ENCODE measurements around the gene PCBP2.
A peak's percentile ranks its signal among the peaks of the same experiment; 100 is the strongest.
"Not testable (repeated sequence)": the region's sequence is repeated elsewhere in the genome, so short reads cannot be mapped to it uniquely, and the experiment has no call there.

Gene PCBP2

DNA sequence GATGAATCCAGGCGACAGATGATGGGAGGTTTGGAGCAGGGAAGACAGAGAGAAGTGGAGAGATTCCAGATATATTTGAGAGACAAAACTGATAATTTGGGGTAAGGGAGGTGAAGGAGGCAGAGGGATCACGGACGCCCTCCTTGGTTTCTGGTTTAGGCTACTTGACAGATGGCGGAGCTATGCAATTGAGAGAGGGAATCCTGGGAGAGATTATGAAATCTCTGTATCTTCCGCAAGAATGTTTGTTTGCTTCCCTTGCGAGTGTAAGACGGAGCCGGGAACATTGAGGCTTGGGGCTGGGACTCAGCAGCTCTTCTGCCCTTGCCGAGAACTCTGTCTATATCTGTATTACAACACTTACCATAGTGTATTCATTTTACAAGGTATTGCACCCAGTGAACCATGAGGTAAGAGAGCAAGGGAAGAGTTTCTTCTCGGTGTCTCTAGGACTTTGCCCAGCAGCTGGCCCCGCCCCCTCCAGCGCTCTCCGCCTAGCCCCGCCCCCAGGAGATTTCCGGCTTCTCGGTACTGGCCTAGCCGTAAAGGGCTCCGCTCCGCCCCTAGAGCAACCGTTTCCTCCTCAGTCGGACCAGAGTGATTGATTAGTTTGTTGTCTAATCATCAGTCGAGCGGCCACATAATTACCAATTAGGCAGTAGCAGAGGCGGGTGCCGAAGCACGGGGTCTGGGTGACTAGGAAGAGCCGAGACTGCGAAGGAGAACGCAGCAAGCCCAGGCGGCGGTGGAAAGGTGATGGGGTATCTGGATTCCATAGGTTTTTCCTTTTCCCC, 10.7 kb upstream of the PCBP2 start, which contains the start of gene PRR13:
Gene PRR13 (plus strand): TSS at position 695 of the 794 bp plus-strand sequence. CDS start 981 bp downstream, outside the sequence.
- DNase-seq (ENCODE audit: low read depth) = peak; percentile 99

DNA sequence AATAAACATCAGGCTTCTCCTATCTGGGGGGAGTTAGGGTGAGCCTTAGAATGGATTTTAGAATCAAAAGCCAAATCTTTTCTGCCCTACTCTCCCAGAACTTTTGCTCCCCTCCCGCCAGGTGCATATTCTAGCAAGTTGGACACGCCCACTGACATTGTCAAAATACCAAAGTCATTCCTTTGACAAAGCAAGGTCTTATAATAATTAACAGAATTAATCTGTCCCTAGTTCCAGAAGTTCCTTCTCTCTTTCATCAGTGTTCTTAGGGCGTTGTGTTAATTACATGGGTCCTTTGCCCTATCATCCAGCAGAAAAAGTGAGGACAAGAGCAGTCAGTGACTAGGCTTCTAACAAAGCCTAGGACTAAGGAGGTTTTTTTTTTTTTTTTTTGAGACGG, 7.9 kb upstream of the PCBP2 start:
- no peak for DNase-seq (ENCODE audit: low read depth)

DNA sequence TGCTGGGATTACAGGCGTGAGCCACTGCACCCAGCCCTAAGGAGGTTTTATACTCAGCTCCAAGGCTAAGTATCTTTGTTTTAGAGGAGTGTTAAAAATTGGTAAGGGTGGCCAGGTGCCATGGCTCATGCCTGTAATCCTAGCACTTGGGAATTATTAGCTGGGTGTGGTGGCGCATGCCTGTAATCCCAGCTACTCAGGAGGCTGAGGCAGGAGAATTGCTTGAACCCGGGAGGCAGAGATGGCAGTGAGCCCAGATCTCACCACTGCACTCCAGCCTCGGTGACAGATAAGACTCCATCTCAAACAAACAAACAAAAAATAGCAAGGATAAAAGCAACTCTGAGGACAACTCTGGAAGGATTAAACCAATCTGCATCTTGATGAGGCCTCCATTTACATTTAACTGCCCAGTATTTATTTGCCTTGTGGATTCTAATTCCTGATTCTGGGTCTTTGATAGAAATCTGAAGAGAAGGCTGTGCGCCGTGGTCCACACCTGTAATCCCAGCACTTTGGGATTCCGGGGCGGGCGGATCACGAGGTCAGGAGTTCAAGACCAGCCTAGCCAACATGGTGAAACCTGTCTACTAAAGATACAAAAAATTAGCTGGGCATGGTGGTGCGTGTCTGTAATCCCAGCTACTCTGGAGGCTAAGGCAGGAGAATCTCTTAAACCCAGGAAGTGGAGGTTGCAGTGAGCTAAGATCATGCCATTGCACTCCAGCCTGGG, 7.1 kb upstream of the PCBP2 start:
- DNase-seq (ENCODE audit: low read depth) = not testable (repeated sequence)

DNA sequence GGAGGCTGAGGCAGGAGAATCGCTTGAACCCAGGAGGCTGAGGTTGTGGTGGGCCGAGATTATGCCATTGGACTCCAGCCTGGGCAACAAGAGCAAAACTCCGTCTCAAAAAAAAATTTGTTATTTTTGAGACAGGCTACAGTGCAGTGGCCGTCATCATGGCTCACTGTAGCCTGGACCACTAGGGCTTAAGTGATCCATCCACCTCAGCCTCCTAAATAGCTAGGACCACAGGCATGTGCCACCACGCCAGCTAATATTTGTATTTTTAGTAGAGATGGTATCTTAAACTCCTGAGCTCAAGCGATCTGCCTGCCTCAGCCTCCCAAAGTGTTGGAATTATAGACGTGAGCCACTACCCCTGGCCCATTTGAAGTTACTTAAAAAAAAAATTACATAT, 966 bp upstream of the PCBP2 start:
- no peak for DNase-seq (ENCODE audit: low read depth)

DNA sequence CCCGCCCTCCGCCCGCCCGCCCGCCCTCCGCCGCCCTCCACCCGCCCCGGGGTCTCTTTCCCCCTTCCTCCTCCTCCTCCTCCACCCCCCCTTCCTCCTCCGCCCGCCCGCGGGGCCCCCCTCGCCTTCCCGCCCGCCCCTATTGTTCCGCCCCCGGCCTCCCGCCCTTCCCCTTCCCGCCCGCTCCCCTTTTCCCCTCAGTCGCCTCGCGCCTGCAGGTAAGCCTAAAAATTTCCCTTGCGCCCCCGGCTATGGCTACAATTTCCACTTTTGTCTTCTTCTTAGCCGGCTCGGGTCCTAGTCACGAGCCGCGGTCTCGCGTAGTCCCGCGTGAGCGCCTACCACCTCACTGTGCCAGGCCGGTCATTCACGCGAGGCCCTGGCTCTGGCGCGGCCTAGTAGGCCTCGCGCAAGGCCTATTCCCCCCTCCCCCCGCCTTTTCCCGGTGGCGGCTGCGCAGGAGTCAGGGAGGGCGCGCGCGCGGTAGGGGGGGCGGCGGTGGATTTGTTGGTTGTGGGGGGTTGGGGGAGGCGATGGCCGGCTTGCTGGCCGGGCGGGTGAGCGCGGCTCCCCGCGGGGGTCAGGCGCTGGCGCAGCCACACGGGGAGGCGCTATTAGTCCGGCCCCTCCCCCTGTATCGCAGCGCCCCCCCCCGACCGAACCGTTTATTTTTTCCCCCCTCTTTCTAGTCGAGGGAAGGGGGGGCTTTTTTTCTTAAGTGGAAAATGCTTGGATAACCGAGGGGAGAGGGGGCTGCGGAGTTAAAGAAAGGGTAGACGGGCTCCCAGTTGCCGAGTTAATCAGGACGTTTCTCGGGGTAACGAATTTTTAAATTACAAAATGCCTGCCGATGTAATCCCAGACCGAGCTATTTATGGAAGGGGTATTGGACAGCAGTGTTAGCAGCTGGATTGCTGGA, 516 bp downstream of the PCBP2 start:
- DNase-seq (ENCODE audit: low read depth) = peak; percentile 78

DNA sequence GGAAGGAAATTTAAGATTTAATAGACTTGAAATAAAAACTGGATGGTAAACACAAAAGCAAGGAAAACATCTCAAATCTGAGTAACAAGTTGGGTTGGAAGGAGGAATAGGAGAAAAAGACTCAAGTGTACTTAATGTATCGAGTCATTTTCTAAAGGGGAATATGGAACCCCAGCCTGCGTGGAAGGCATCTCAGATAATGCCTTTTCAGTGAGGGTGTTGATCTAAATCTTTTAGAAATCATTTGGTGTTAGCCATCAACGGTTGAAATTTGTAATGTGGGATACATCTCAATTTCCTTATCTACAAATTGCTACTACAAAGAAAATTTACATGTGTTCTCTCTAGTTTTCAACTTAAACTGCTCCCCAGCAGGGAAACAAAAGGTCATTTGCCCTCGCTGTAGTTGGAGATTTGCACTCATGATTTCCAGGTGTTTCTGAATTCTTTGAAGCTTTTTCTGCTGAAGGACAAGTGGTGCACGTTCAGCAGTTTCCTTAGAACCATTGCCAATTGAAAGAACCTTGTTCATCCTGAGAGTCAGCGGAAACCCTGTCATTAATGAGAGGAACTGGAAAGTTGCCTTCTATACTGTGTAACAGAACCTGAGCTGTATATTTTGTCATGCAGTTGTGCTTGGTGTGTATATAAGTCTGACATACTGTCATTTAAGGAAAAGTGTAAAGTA, 2.2 kb downstream of the PCBP2 start:
- DNase-seq (ENCODE audit: low read depth) = no peak

DNA sequence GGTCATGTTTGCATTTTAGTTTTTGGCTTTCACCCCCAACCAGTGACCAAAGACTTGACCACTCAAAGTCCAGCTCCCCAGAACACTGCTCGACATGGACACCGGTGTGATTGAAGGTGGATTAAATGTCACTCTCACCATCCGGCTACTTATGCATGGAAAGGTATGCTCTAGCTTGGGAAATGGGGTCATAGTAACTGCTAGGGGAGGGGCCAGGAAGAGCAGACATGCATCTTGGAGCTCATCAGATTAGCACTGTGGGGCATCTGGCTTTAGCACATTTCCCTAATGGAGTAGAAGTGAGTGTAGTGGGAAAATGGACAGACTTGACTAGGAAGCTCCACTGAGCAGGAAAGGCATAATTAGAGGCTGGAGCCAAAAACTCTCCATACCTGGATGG, 2.8 kb downstream of the PCBP2 start:
- DNase-seq (ENCODE audit: low read depth) = no peak

DNA sequence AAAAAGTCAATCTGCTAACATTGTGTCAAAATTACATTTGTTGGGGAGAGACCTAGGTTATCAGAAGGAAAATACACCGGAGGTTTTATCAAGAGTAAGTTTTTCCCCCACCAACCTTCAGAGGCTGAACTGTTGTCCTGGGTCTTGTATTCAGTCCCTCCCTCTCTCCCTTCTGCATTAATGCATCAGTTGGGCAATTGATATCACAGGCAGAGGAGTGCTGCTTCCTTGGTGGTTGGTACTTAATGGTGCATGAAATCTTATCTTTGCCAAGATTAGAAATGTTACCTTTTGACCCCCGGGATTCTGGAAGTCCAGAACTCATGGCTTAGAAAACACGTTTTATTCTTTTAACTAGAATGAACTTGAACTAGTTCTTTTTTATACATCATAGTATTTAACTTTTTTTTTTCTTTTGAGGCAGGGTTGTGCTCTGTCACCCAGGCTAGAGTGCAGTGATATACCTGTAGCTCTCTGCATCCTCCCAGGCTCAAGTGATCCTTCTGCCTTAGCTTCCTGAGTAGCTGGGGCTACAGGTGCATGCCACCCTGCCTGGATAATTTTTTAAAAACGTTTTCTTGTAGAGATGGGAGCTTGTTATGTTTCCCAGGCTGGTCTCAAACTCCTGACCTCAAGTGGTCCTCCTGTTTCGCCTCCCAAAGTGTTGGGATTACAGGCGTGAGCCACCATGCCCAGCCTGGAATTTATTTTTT, 4.9 kb downstream of the PCBP2 start:
- no peak for DNase-seq (ENCODE audit: low read depth)

DNA sequence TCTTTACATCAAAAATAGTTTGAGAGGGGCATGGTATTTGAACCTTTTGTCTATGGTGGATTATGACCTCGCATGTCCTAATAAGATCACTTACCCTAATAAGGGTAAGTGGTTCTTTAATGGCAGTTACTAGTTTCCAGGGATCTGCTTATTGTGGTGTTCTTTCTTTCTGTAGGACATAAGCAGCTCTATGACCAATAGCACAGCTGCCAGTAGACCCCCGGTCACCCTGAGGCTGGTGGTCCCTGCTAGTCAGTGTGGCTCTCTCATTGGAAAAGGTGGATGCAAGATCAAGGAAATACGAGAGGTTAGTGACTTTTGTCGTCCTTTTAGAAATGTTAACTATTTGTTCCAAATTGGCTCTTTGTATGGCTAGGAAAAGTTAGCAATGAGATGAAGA, 7.2 kb downstream of the PCBP2 start:
- no peak for DNase-seq (ENCODE audit: low read depth)

DNA sequence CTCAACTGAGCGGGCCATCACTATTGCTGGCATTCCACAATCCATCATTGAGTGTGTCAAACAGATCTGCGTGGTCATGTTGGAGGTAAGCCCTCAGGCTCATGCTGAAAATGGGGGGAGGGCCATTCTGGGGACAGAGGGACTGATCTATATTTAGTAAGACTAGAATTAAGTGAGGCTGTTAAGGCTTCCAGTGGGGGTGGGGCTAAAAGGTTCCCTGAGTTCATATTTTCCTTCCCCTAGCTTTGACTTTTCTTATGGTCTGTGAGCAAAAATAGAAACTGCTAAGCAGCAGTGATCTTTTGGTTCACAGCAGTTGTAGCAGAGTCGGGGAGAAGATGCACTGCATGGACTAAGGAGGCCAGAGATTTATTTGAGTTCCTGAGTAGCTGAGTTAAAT, 9.2 kb downstream of the PCBP2 start:
- no peak for DNase-seq (ENCODE audit: low read depth)

DNA sequence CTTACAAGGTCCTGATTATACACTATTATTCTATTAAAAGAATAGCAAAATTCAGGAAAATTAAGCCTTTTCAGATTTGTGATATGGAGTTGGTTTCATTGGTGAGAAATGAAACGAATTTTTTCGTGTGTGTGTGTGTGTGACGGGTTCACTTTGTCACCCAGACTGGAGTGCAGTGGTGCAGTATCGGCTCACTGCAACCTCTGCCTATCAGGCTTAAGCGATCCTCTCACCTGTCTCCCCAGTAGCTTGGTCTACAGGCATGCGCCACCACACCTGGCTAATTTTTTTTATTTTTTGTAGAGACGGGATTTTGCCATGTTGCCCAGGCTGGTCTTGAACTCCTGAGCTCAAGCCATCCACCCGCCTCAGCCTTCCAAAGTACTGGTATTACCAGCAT, 9.7 kb downstream of the PCBP2 start:
- DNase-seq (ENCODE audit: low read depth) = no peak

DNA sequence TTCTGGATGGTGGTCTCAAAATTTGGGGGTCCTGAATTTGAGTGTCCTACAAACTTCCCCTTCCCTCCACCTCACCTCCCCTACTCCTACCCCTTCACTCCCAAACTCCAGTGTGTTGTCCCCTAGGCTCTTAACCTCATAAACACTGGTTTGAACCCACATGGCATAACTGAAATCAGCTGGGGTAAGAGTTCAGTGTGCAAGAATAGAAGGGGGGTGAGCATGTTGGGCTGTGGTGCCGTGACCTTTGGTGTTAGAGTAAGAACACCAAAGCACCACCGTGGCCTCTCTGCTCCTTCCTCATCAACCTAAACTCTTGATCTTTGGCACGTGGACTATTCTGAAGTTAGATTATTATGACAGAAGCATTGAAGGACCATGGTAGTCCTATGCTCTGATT, 11.0 kb downstream of the PCBP2 start:
- DNase-seq (ENCODE audit: low read depth) = no peak

DNA sequence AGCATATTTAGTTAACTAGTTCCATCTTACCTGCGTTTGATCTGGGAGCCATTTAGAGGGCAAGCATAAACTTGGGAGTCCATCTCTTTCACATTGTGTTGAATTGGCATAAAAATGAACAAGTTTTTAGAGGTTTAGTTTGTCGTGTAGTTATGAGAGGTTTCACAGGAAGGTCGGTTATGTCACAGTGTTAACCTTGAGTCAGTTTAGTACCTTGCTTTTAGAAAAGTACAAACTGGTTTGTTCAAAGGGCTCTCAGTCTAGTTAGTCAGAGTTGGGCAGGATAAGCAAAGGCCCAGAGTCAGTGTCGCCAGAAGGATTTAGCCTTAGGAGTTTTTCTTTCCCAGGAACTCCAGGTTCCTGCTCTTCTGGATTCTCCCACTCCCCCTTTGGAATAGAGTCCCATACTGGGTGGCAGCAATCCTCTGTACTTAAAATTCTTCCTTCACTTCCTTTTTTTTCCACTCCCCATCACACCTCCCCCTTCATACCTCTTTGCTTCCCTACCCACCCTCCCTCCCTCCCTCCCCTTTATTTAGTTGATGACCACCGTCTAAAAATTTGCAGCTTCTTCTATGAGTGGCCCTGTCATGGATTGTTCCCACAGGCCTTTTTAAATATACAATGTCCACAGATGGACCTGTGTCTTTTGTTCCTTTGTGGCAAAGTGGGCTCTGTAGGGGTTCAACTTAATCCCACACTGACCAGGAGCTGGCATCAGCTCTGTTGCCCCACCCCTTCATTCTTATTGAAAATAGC, 12.1 kb downstream of the PCBP2 start:
- no peak for DNase-seq (ENCODE audit: low read depth)

DNA sequence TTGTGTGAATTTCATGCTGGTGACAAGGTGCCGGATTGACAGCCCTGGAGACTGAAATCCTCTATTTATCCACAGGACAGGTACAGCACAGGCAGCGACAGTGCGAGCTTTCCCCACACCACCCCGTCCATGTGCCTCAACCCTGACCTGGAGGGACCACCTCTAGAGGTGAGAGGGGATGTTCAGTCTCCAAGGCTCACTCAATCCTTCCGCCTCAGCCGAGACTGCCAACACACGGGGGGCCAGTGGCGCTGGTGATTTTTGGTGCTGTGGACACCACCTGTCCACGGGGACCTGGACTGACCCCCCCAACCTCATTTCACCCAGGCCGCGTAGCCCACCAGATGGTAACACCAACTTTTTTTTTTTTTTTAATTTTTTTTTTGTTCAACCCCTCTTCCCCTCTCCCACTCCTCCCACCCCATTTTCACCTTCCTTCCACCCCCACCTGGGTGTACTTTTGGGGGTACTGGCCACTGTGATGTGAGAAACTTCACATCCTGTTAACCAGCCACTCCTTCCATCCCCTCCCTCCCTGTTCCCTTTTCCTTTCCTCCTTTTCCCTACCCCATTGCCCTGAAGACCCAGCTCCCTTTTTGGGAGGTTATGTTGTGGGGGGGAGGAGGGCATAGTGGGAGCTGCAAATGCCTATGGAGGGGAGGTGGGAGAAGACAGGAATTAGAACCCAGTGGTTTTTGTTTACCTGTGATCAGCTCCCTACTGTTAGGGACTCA, 12.9 kb downstream of the PCBP2 start:
- no peak for DNase-seq (ENCODE audit: low read depth)

DNA sequence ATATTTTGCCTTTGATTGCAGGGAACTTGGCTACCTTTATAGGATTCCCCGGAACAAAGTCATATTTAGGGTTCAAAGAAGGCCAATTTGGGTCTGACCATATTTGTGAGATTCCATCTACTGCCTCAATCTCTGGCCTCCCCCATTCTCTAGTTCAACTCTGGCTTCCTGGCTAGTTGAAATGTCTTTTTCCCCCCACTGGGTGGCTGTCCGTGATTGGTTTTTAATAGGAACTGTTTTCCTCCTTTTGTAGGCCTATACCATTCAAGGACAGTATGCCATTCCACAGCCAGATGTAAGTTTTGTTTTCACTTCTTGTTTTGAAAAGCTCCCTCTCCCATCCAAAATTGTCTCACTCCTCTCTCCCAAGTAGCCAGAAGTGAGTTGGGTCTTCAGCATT, 13.8 kb downstream of the PCBP2 start:
- no peak for DNase-seq (ENCODE audit: low read depth)

DNA sequence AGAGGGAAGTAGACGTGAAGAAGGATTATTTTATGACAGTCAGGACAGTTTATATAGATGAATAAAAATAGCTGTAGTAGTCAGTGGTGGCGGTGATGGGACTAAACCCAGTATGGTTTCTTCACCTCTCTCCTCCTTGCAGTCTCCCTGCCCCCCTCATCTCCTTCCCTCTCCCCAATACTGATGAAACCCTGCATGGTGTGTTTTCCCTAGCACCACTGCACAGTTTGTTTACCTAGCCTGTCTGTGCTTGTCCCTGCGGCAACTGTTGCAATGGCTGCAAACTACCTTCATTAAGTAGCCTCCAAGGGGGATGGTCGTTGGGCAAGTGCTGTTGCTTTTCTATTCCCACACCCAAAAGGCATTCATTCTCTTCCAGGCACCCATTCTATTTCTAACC, 14.7 kb downstream of the PCBP2 start:
- DNase-seq (ENCODE audit: low read depth) = no peak

DNA sequence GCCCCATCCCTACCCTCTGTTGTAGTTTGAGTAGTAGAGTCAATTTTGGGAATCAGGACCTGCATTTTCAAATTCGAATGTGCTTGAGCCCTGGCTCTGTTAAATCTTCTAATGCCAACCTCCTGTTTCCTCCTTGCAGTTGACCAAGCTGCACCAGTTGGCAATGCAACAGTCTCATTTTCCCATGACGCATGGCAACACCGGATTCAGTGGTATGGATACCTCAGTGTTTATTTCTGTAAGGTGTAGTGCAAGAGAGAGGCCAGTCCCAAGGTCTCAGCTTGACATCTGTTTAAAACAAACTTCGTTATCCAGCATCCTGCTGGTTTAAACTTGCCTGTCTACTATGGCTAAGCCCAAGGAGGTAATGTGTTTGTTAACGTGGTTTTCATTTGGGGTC, 15.2 kb downstream of the PCBP2 start:
- DNase-seq (ENCODE audit: low read depth) = no peak

DNA sequence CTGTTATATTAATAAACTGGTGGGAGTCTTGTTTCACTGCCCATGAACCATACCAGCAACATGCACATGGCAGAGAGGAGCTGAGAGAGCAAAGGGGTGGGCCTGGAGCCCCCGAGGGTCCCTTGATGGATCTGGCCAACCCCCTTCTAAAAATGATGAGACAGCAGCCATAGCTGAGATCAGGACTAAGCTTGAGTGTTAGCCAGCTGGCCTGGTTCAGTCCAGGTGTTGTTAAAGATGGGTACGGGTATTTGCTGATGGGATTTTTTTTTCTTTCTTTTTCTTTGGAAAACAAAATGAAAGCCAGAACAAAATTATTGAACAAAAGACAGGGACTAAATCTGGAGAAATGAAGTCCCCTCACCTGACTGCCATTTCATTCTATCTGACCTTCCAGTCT, 16.0 kb downstream of the PCBP2 start:
- no peak for DNase-seq (ENCODE audit: low read depth)

DNA sequence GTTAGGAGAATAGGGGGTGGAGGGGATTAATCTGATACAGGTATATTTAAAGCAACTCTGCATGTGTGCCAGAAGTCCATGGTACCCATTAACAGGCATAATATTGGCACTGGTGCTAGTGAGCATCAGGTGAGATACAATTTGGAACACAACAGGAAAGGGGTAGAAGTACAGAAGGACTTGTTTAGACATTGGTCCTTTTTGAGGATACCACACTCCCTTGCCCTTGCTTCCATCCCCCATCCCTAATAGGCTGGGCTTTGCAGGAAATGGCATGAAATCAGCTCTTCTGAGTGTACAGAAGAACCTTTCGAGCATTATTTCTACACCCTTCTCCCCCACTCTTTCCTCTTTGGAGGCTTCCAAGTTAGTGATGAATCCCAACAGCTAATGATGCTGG, 16.4 kb downstream of the PCBP2 start:
- DNase-seq (ENCODE audit: low read depth) = no peak

DNA sequence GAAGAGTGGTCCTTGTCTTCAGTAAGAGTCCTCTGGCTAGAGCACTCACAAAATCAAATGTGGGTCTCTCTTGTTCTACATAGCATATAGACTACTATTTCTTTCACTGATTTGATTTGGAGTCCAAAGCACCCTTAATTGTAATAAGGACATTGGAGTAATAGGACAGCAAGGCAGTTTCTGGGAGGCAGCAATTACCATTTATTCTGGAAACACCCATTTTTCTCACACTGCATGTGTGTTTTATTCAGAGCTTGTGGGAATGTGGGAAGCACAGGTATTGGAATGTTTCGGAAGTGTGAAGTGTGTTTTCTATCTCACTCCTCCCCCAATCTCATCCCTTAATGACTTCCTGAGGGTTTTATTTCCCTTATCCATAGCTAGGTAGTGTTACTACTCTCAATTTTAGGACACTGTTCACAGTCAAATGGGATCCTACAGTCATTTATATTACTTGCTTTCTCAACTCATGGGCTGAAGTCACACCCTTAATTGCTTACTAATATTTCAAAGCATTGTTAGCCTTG, 20.2 kb downstream of the PCBP2 start:
- DNase-seq (ENCODE audit: low read depth) = no peak
